Activated T-cell treated with anti-CD3 and anti-CD28 coated beads, Interleukin-2, amount 50 U/mL, for 72 hours (primary cell): ENCODE results near the gene ZNF469. TPM values are rescaled to one million over a fixed set of nuclear protein-coding genes. Genes with fewer than 3 reads are reported as not detected.

Experiments used
- ATAC-seq, 2 donors: fragments of 150-1000 bp; cut with Tn5 transposase; replicated peaks in 1 of 2; 2 replicates each; pipeline ENCODE4 v1.10.0; 2021; ENCODE audit warnings: moderate library complexity in 2 of 2, mild to moderate bottlenecking in 1 of 2
- DNase-seq, 2 donors: peaks; one replicate each; pipeline ENCODE4 v3.0.0; 2021 to 2022; ENCODE audit warnings: mixed read lengths in 1 of 2
- H3K27ac Mint-ChIP-seq: one replicate; pipeline ENCODE4 v1.8.0; 2022; ENCODE audit warnings: mild to moderate bottlenecking, moderate library complexity, mixed read lengths
- H3K27me3 Mint-ChIP-seq: one replicate; pipeline ENCODE4 v1.8.0; 2022; ENCODE audit warnings: low read depth, mixed read lengths
- H3K36me3 Mint-ChIP-seq, 2 donors: one replicate each; pipeline ENCODE4 v1.8.0; 2022; ENCODE audit warnings: mixed read lengths in 2 of 2, mild to moderate bottlenecking in 1 of 2; ENCODE audit not compliant: insufficient read depth in 2 of 2
- H3K4me1 Mint-ChIP-seq: one replicate; pipeline ENCODE4 v1.8.0; 2022; ENCODE audit warnings: low read depth, mixed read lengths
- H3K4me3 Mint-ChIP-seq, 2 donors: one replicate each; pipeline ENCODE4 v1.8.0; 2022; ENCODE audit warnings: mild to moderate bottlenecking in 2 of 2, mixed read lengths in 2 of 2, moderate library complexity in 2 of 2
- H3K9me3 Mint-ChIP-seq, 2 donors: one replicate each; pipeline ENCODE4 v1.8.0; 2022; ENCODE audit warnings: mixed read lengths in 2 of 2
- total RNA-seq, 2 donors: library from RNA; stranded (reverse); gene quantifications; one replicate each; pipeline ENCODE4 v1.2.3, GENCODE V29; 2022

ZNF469 gene
- total RNA-seq, 2 donors from 2014 or later, result 0.34 to 0.65 TPM

GRCh38 chr16:88412766-88413165, 30.0 kb downstream of the ZNF469 start:
- ATAC-seq, result no peak
- DNase-seq, result no peak
- Mint-ChIP-seq H3K4me1 (peaks cover 2% of the 10 kb centered on the region), H3K4me3 (no peak overlapping the region), H3K9me3 (no peaks in the 10 kb centered on the region), H3K27me3 (no peaks in the 10 kb centered on the region), H3K36me3 (no peaks in the 10 kb centered on the region), H3K27ac (no peak overlapping the region)

DNA sequence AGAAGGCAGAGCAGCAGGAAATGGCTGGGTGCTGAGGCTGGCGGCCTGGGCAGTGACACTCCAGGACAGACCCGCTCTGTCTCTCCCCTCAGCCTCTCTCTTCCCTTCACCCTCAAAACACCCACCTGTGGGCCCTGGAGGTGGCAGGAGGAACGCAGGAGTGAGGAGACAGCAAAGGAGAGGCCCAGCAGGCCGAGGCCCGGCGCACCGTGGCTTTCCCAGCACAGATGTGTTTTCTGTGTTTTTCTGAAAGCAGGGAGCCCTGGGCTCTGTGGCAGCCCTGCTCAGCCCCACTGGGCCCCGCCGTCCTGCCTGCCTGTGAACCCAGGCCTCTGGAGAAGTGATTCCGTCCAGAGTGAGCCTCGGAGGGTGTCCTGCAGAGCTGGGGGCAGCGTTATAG, 30.5 kb downstream of the ZNF469 start:
- H3K36me3 Mint-ChIP-seq, result no peaks in the 10 kb centered on the region
- H3K27me3 Mint-ChIP-seq, result no peaks in the 10 kb centered on the region
- no peak for DNase-seq
- no peaks in the 10 kb centered on the region for H3K4me1 Mint-ChIP-seq
- ATAC-seq, result no peak
- no peaks in the 10 kb centered on the region for H3K9me3 Mint-ChIP-seq
- H3K4me3 Mint-ChIP-seq, result no peak overlapping the region
- no peak overlapping the region for H3K27ac Mint-ChIP-seq

- H3K9me3 Mint-ChIP-seq, result no peaks in the 10 kb centered on the region
- H3K27me3 Mint-ChIP-seq, result no peaks in the 10 kb centered on the region
- no peaks in the 10 kb centered on the region for H3K4me1 Mint-ChIP-seq
- no peak overlapping the region for H3K4me3 Mint-ChIP-seq
- no peaks in the 10 kb centered on the region for H3K36me3 Mint-ChIP-seq
- DNase-seq (no peak), ATAC-seq (no peak)
- H3K27ac Mint-ChIP-seq, result no peak overlapping the region
Observed at GRCh38 chr16:88413631-88414030, 30.9 kb downstream of the ZNF469 start.

GRCh38 chr16:88414521-88415380, 32.0 kb downstream of the ZNF469 start:
- ATAC-seq, result no peak
- Mint-ChIP-seq H3K27me3 (no peaks in the 10 kb centered on the region), H3K9me3 (no peaks in the 10 kb centered on the region), H3K4me3 (no peak overlapping the region), H3K36me3 (no peaks in the 10 kb centered on the region), H3K4me1 (no peaks in the 10 kb centered on the region), H3K27ac (no peak overlapping the region)
- DNase-seq, result no peak

- Mint-ChIP-seq H3K27ac (no peak overlapping the region), H3K4me1 (no peaks in the 10 kb centered on the region), H3K36me3 (no peaks in the 10 kb centered on the region), H3K4me3 (no peak overlapping the region), H3K9me3 (no peaks in the 10 kb centered on the region), H3K27me3 (no peaks in the 10 kb centered on the region)
- DNase-seq (no peak), ATAC-seq (no peak)
Observed at GRCh38 chr16:88415381-88415705, 32.6 kb downstream of the ZNF469 start.

DNA sequence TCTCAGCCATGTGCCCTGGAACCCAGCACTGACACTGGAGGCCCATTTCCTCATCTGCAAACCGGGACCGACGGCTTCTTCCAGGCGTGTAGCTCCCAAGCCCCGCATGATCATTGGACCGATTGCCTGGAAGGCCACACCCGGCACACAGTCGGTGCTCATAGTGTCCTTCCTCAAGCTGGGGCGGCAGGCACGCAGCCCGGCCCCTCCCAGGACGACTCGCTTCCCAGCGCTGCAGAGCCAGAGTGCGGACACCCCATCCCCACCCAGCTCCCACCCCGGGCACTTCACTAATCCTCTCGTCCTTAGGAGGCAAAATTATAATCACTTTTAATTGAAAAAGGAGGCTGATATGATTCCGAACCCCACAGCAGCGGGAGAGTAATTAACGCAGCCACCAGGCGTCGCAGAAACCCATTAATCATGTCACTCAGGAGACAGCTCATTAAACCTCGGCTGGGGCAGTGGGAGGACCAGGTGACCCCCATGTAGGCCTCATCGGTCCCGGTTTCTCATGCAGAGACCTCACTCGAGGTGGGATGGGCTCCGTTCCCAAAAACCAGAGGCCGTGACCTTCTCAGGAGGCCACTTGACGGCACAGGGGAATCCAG, 33.1 kb downstream of the ZNF469 start:
- no peaks in the 10 kb centered on the region for H3K9me3 Mint-ChIP-seq
- no peak for ATAC-seq
- H3K36me3 Mint-ChIP-seq, result no peaks in the 10 kb centered on the region
- no peaks in the 10 kb centered on the region for H3K4me1 Mint-ChIP-seq
- H3K27me3 Mint-ChIP-seq, result no peaks in the 10 kb centered on the region
- no peak overlapping the region for H3K27ac Mint-ChIP-seq
- no peak for DNase-seq
- H3K4me3 Mint-ChIP-seq, result no peak overlapping the region

GRCh38 chr16:88416686-88417085, 33.9 kb downstream of the ZNF469 start:
- H3K27ac Mint-ChIP-seq, result no peak overlapping the region
- DNase-seq (no peak), ATAC-seq (no peak)
- H3K9me3 Mint-ChIP-seq, result no peaks in the 10 kb centered on the region
- H3K27me3 Mint-ChIP-seq, result no peaks in the 10 kb centered on the region
- no peaks in the 10 kb centered on the region for H3K4me1 Mint-ChIP-seq
- no peak overlapping the region for H3K4me3 Mint-ChIP-seq
- no peaks in the 10 kb centered on the region for H3K36me3 Mint-ChIP-seq

GRCh38 chr16:88417684-88418476, 35.1 kb downstream of the ZNF469 start:
- no peak for ATAC-seq
- H3K27ac Mint-ChIP-seq, result no peak overlapping the region
- H3K36me3 Mint-ChIP-seq, result no peaks in the 10 kb centered on the region
- H3K9me3 Mint-ChIP-seq, result peaks cover 0 to 2% of the 10 kb centered on the region in 2 donors
- no peaks in the 10 kb centered on the region for H3K27me3 Mint-ChIP-seq
- no peak for DNase-seq
- H3K4me1 Mint-ChIP-seq, result no peaks in the 10 kb centered on the region
- H3K4me3 Mint-ChIP-seq, result no peak overlapping the region

DNA sequence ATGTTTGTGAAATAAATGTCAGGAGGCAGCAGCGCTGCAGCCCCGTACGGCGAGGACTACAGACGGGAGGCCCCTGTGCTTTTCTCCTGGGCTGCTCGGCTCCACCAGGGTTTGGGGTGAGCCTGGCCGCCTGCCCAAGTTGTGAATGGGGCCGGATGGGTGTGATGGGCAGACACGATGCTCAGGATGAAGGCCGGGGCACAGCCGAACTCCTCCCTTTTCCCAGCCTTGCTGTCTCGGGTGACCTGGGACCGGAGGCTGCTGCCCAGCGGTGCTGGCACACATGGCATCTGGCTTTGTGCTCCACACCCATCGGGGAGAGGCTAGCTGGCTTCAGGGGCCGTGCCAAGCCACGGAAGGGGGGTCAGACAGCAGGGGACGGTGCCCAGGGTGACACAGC, 36.1 kb downstream of the ZNF469 start:
- H3K9me3 Mint-ChIP-seq, result peaks cover 2% of the 10 kb centered on the region in 2 donors
- ATAC-seq (no peak), DNase-seq (no peak)
- no peaks in the 10 kb centered on the region for H3K4me1 Mint-ChIP-seq
- no peaks in the 10 kb centered on the region for H3K36me3 Mint-ChIP-seq
- no peaks in the 10 kb centered on the region for H3K27me3 Mint-ChIP-seq
- H3K27ac Mint-ChIP-seq, result no peak overlapping the region
- H3K4me3 Mint-ChIP-seq, result no peak overlapping the region

- DNase-seq, result no peak
- Mint-ChIP-seq H3K36me3 (no peaks in the 10 kb centered on the region), H3K9me3 (peaks cover 2% of the 10 kb centered on the region in 2 donors), H3K4me1 (no peaks in the 10 kb centered on the region), H3K27me3 (no peaks in the 10 kb centered on the region), H3K27ac (no peak overlapping the region), H3K4me3 (no peak overlapping the region)
- no peak for ATAC-seq
Observed at GRCh38 chr16:88419790-88420189, 37.0 kb downstream of the ZNF469 start.

GRCh38 chr16:88420496-88420895, 37.7 kb downstream of the ZNF469 start:
- Mint-ChIP-seq H3K9me3 (peaks cover 2% of the 10 kb centered on the region in 2 donors), H3K36me3 (no peaks in the 10 kb centered on the region), H3K4me3 (no peak overlapping the region), H3K27ac (no peak overlapping the region), H3K27me3 (no peaks in the 10 kb centered on the region), H3K4me1 (no peaks in the 10 kb centered on the region)
- no peak for DNase-seq
- ATAC-seq, result no peak

DNA sequence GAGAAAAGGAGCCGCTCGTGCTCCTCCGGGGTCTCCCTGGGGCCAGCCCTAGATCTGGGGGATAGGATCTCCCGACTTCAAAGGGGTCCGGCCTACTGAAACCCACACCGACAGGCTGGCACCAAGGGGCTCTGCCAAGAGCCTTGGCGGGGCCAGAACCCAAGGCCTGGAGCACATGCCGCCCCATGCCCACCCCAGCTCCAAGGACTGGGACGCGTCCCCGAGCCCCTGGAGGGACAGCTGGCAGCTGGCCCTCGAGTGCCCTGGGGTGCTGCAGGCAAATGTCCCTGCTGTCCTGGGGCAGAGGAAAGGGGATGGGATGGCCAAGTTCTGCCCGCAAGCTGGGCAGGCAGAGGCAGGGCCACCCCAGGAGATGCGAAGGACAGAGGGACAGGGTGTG, 38.5 kb downstream of the ZNF469 start:
- Mint-ChIP-seq H3K4me3 (no peak overlapping the region), H3K4me1 (no peaks in the 10 kb centered on the region), H3K27ac (no peak overlapping the region), H3K9me3 (peaks cover 2% of the 10 kb centered on the region in 2 donors), H3K36me3 (no peaks in the 10 kb centered on the region), H3K27me3 (no peaks in the 10 kb centered on the region)
- ATAC-seq, result no peak
- DNase-seq, result no peak

- H3K27me3 Mint-ChIP-seq, result no peaks in the 10 kb centered on the region
- no peak for ATAC-seq
- no peak overlapping the region for H3K4me3 Mint-ChIP-seq
- H3K4me1 Mint-ChIP-seq, result no peaks in the 10 kb centered on the region
- H3K36me3 Mint-ChIP-seq, result no peaks in the 10 kb centered on the region
- DNase-seq, result no peak
- no peak overlapping the region for H3K27ac Mint-ChIP-seq
- H3K9me3 Mint-ChIP-seq, result peaks cover 2% of the 10 kb centered on the region in 2 donors
Observed at GRCh38 chr16:88421871-88422433, 39.2 kb downstream of the ZNF469 start.
